Mammary epithelial cell (primary cell): ENCODE results near the gene KCNT1.

ENCODE experiments used
- CTCF ChIP-seq, 2 donors: IDR thresholded peaks in 1 of 2; conservative IDR thresholded peaks in 1 of 2; 2 replicates each; pipeline ENCODE4 v1.5.1; 2011 to 2012; ENCODE audit warnings: inconsistent platforms in 2 of 2, low read length in 2 of 2, mild to moderate bottlenecking in 2 of 2, control low read depth in 1 of 2, low read depth in 1 of 2; ENCODE audit not compliant: insufficient read depth in 1 of 2; ENCODE audit errors: extremely low read depth in 1 of 2
- EZH2 ChIP-seq: IDR thresholded peaks from 2 replicates; pipeline ENCODE4 v1.6.1; 2012; ENCODE audit warnings: low read length, inconsistent platforms, borderline replicate concordance

- TF ChIP-seq CTCF (conservative IDR thresholded peaks at IDR 0.05 in 1 of 2, IDR thresholded peaks at IDR 0.05 in 1 of 2; ENCODE audit: extremely low read depth in 1 of 2, insufficient read depth in 1 of 2, low read depth in 1 of 2, low read length in 2 of 2), result no peak
- TF ChIP-seq EZH2, result no peak
These were observed 67.7 kb downstream of the KCNT1 start for GRCh38 chr9:135769489-135770202.
